DND-41 (cell line): Measurements from ENCODE around the gene ZC3H6.

Experiments used
- ATAC-seq: fragments of 200-7000 bp; cut with Tn5 transposase; 3 replicates; pipeline ENCODE4 v1.9.1; 2021; ENCODE audit warnings: low read depth; ENCODE audit not compliant: insufficient read depth
- DNase-seq: peaks from one replicate; pipeline ENCODE4 v3.0.0-alpha.2; 2020
- H2AFZ ChIP-seq: 2 replicates; pipeline ENCODE4 v1.6.0; 2012; ENCODE audit warnings: low read depth, low read length
- H3K27ac ChIP-seq: 2 replicates; pipeline ENCODE4 v1.5.1; 2012; ENCODE audit warnings: low read length, inconsistent platforms
- H3K27me3 ChIP-seq: fragments of 200-600 bp; sonication (generic); 2 replicates; pipeline ENCODE4 v1.6.0; 2012; ENCODE audit warnings: low read length, mild to moderate bottlenecking, inconsistent platforms; ENCODE audit not compliant: insufficient read depth, poor library complexity
- H3K36me3 ChIP-seq: 2 replicates; pipeline ENCODE4 v1.5.1; 2012; ENCODE audit warnings: low read length, inconsistent platforms; ENCODE audit not compliant: insufficient read depth
- H3K4me1 ChIP-seq: 2 replicates; pipeline ENCODE4 v1.5.1; 2012; ENCODE audit warnings: mild to moderate bottlenecking, low read length; ENCODE audit not compliant: insufficient read depth
- H3K4me2 ChIP-seq: 2 replicates; pipeline ENCODE4 v1.6.0; 2012; ENCODE audit warnings: mild to moderate bottlenecking, moderate library complexity, low read length, inconsistent platforms; ENCODE audit not compliant: insufficient read depth
- H3K4me3 ChIP-seq, 2 experiments: fragments of 200-600 bp in 1 of 2; shearing (Covaris generic) in 1 of 2; 2 replicates each; pipeline ENCODE4 v1.5.1; 2012 to 2016; ENCODE audit warnings: inconsistent platforms in 2 of 2, low read length in 2 of 2, mild to moderate bottlenecking in 2 of 2, low read depth in 1 of 2, moderate library complexity in 1 of 2
- H3K79me2 ChIP-seq: 2 replicates; pipeline ENCODE4 v1.6.0; 2012; ENCODE audit warnings: low read length, inconsistent platforms; ENCODE audit not compliant: insufficient read depth
- H3K9ac ChIP-seq: 2 replicates; pipeline ENCODE4 v1.6.0; 2012; ENCODE audit warnings: low read depth, mild to moderate bottlenecking, inconsistent platforms, low read length, moderate library complexity
- H3K9me3 ChIP-seq: 2 replicates; pipeline ENCODE4 v1.5.1; 2012; ENCODE audit warnings: low read length, moderate library complexity, mild to moderate bottlenecking, inconsistent platforms; ENCODE audit not compliant: insufficient read depth, severe bottlenecking
- H4K20me1 ChIP-seq: 2 replicates; pipeline ENCODE4 v1.6.0; 2012; ENCODE audit warnings: low read length; ENCODE audit not compliant: insufficient read depth
- EZH2 ChIP-seq: IDR thresholded peaks from 3 replicates; pipeline ENCODE4 v1.6.1; 2012; ENCODE audit warnings: borderline replicate concordance, low read depth, mild to moderate bottlenecking, moderate library complexity, low read length, inconsistent platforms; ENCODE audit not compliant: severe bottlenecking
- TF ChIP-seq, protein P1 (sequence below): IDR thresholded peaks from 2 replicates; pipeline ENCODE4 v1.5.1; 2012; ENCODE audit warnings: borderline replicate concordance, low read length, moderate library complexity, mild to moderate bottlenecking; ENCODE audit not compliant: poor library complexity, severe bottlenecking; ENCODE audit errors: extremely low read depth

The ZC3H6 gene

GRCh38 chr2:112242384-112242783 is 33.0 kb upstream of the ZC3H6 start:
- H3K27me3 ChIP-seq, result no peaks in the 10 kb centered on the region
- peaks cover 5% of the 10 kb centered on the region; the same call in 1 of the 2 replicates for H3K79me2 ChIP-seq
- no peak for DNase-seq
- H4K20me1 ChIP-seq, result no peaks in the 10 kb centered on the region
- H3K4me1 ChIP-seq, result no peaks in the 10 kb centered on the region
- ATAC-seq, result peak; percentile 17; the same call in 1 of the 3 replicates
- H3K36me3 ChIP-seq, result peaks cover 64% of the 10 kb centered on the region
- no peak overlapping the region for H3K27ac ChIP-seq
- no peaks in the 10 kb centered on the region for H3K9me3 ChIP-seq
- H2AFZ ChIP-seq, result no peak overlapping the region
- TF ChIP-seq, protein P1, sequence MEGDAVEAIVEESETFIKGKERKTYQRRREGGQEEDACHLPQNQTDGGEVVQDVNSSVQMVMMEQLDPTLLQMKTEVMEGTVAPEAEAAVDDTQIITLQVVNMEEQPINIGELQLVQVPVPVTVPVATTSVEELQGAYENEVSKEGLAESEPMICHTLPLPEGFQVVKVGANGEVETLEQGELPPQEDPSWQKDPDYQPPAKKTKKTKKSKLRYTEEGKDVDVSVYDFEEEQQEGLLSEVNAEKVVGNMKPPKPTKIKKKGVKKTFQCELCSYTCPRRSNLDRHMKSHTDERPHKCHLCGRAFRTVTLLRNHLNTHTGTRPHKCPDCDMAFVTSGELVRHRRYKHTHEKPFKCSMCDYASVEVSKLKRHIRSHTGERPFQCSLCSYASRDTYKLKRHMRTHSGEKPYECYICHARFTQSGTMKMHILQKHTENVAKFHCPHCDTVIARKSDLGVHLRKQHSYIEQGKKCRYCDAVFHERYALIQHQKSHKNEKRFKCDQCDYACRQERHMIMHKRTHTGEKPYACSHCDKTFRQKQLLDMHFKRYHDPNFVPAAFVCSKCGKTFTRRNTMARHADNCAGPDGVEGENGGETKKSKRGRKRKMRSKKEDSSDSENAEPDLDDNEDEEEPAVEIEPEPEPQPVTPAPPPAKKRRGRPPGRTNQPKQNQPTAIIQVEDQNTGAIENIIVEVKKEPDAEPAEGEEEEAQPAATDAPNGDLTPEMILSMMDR, result no peak
- TF ChIP-seq EZH2, result no peak
- H3K9ac ChIP-seq, result no peak overlapping the region
- no peak overlapping the region for H3K4me3 ChIP-seq
- H3K4me2 ChIP-seq, result no peak overlapping the region

- H3K4me3 ChIP-seq, result no peak overlapping the region
- H3K4me2 ChIP-seq, result no peak overlapping the region
- no peaks in the 10 kb centered on the region for H4K20me1 ChIP-seq
- peaks cover 67% of the 10 kb centered on the region for H3K36me3 ChIP-seq
- H3K9me3 ChIP-seq, result no peaks in the 10 kb centered on the region
- ATAC-seq (no peak), DNase-seq (no peak)
- H2AFZ ChIP-seq, result no peak overlapping the region
- H3K27me3 ChIP-seq, result no peaks in the 10 kb centered on the region
- H3K79me2 ChIP-seq, result peaks cover 5% of the 10 kb centered on the region; the same call in 1 of the 2 replicates
- no peaks in the 10 kb centered on the region for H3K4me1 ChIP-seq
- no peak overlapping the region for H3K9ac ChIP-seq
- no peak overlapping the region for H3K27ac ChIP-seq
- TF ChIP-seq, protein P1, result no peak
- TF ChIP-seq EZH2, result no peak
Measured at GRCh38 chr2:112243233-112243632, 32.2 kb upstream of the ZC3H6 start.

DNA sequence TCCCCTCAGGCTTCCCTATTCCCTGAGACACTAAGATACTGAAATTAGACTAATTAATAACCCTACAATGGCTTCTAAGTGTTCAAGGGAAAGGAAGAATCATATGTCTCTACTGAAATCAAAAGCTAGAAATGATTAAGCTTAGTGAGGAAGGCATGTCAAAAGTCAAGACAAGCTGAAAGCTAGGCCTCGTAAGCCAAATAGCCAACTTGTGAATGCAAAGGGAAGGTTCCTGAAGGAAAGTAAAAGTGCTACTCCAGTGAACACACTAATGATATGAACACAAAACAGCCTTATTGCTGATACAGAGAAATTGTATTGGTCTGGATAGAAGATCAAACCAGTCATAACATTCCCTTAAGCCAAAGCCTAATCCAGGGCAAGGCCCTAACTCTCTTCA is 30.5 kb upstream of the ZC3H6 start:
- H3K79me2 ChIP-seq, result peaks cover 5% of the 10 kb centered on the region; the same call in 1 of the 2 replicates
- peaks cover 77% of the 10 kb centered on the region for H3K36me3 ChIP-seq
- no peak overlapping the region for H3K4me3 ChIP-seq
- ATAC-seq (no peak), DNase-seq (no peak)
- H3K4me1 ChIP-seq, result no peaks in the 10 kb centered on the region
- no peak overlapping the region for H3K4me2 ChIP-seq
- no peaks in the 10 kb centered on the region for H4K20me1 ChIP-seq
- no peak overlapping the region for H2AFZ ChIP-seq
- H3K9ac ChIP-seq, result no peak overlapping the region
- no peaks in the 10 kb centered on the region for H3K9me3 ChIP-seq
- H3K27ac ChIP-seq, result no peak overlapping the region
- TF ChIP-seq, protein P1, result no peak
- TF ChIP-seq EZH2, result no peak
- no peaks in the 10 kb centered on the region for H3K27me3 ChIP-seq

- peak overlapping the region; percentile 32 for H3K4me2 ChIP-seq
- H3K27me3 ChIP-seq, result no peaks in the 10 kb centered on the region
- peaks cover 42% of the 10 kb centered on the region for H3K79me2 ChIP-seq
- H3K9me3 ChIP-seq, result no peaks in the 10 kb centered on the region
- no peaks in the 10 kb centered on the region for H4K20me1 ChIP-seq
- DNase-seq (no peak), ATAC-seq (no peak)
- H3K4me1 ChIP-seq, result peaks cover 39% of the 10 kb centered on the region
- no peak overlapping the region for H3K9ac ChIP-seq
- no peak for TF ChIP-seq EZH2
- TF ChIP-seq, protein P1, result no peak
- H3K36me3 ChIP-seq, result peaks cover 44% of the 10 kb centered on the region
- H3K27ac ChIP-seq, result no peak overlapping the region
- H3K4me3 ChIP-seq, result no peak overlapping the region
- H2AFZ ChIP-seq, result no peak overlapping the region
Measured at GRCh38 chr2:112251271-112251670, 24.1 kb upstream of the ZC3H6 start.
